Stimulated activated CD4-positive, alpha-beta T cell treated with anti-CD3 and anti-CD28 coated beads, Interleukin-1b, Interleukin-23, amount 100 ng/mL, for 48 hours (primary cell): ENCODE measurements around the gene CHPF2.

Source experiments
- DNase-seq: peaks from one replicate; pipeline ENCODE4 v3.0.0-alpha.2; 2020

The CHPF2 gene, protein sequence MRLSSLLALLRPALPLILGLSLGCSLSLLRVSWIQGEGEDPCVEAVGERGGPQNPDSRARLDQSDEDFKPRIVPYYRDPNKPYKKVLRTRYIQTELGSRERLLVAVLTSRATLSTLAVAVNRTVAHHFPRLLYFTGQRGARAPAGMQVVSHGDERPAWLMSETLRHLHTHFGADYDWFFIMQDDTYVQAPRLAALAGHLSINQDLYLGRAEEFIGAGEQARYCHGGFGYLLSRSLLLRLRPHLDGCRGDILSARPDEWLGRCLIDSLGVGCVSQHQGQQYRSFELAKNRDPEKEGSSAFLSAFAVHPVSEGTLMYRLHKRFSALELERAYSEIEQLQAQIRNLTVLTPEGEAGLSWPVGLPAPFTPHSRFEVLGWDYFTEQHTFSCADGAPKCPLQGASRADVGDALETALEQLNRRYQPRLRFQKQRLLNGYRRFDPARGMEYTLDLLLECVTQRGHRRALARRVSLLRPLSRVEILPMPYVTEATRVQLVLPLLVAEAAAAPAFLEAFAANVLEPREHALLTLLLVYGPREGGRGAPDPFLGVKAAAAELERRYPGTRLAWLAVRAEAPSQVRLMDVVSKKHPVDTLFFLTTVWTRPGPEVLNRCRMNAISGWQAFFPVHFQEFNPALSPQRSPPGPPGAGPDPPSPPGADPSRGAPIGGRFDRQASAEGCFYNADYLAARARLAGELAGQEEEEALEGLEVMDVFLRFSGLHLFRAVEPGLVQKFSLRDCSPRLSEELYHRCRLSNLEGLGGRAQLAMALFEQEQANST

DNA sequence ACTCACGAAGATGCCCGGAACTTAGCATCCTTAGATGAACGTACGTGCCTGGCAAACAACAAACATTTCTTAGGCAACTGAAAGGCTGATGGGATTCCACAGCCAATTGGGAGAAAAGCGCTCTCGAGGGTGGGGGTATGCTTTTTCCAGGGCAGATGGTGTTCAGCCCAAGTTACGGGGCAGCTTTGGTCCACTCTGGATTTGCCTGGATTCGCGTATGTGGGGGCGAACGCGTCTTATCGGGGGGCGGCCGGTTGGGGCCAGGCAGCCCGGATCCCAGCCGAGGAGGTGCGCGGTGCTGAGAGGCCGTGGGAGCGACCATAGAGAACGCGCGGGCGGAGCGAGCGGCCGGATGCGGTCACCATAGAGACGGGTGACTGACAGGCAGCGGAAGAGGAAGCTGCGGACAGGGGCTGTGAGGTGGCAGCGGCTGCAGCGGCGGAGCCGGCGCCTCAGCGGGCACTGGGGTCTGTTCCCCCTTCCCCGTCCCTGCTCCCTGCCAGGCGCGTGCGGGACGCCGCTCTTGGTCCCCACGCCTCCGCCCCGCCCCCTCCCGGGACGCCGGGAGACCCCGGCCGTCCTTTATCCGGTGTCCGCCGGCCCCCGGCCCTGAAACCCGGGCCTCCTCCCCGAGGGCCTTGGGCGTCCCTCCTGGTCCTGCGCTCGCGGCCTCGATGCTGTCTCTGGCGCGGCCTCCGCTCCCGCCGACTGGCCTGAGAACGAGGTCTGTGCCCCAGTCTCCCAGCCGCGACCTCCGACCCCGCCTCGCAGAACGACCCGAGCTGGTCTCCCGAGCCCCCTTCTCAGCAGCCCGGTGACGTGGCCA is at the start of gene CHPF2:
TSS of gene CHPF2 (plus strand) at position 393 of the 826 bp plus-strand sequence. CDS start 1,529 bp downstream, outside the sequence.
- DNase-seq = peak; percentile 91

DNA sequence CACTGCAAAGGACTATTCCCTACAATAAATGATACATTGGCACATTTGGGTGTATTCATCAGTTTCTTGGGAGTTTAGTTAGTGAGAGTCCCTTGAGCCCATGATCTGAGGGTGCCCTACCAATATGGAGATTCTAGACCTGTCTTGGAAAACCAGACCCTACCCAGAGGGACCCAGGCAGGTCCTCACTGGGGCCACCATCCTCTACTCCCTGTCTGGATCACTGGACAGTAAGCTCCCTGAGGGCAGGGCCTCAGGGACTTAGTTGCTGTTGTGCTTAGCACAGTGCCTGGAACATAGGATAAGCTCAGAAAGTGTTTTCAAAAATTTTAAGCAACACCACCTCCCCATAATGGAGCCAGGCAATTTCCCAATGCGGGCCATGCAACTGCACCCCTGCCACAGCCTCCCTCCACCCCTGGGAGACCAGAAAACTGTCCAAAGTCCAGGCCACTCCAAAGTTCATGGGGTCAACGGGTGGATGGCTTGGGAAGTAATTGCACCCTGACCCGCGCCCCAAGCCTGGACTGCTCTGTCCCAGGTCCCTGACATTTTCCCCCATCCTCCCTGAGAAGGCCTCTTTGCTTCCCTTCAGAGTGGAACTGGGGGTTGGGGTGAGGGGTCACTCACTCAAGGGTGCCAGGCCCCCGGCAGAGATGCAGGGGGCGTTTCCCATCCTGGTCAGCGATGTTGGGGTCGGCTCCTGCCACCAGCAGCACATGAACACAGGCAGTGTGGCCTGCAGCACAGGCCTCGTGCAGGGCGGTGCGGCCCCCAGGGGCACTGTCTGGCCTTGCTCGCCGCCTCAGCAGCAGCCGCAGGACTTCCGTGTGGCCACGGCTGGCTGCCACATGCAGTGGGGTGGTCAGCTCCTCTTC is 46.3 kb upstream of the CHPF2 start:
- DNase-seq = no peak

DNA sequence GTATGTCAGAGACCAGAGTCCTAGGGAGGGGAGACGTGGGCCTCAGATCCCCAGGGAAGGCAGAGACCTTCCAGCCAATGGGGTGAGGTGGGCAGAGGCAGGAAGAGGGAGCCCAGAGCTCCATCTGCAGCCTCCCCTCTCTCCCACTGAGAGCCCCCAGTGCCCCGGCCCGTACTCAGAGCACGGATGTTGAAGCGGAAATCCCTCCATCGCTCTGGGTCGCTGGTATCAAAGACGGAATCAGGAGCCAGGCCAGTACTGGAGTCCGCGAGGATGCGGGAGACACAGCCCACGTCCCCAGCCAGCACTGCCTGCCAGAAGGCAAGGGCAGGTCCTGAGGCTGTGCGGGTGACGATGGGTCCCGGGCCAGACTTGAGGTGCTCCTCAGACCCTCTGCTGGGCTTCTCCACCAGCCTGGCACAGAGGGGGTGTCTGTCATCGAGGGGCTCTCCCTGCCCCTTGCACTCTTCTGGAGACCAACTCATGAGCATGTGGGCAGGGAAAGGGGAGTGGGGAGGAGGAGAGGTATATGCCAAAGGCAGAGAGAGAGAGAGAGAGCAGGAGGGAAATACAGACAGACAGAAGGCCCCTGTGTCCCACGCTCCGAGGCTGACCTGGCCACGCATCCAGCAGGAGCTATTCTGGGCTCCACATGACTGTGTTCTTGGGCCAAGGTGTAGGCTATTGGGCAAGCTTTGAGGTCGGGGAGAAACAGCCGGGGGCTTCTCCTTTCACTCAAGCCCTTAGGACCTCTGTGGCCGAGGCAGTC is 45.5 kb upstream of the CHPF2 start, which contains the start of gene ASB10:
TSS of gene ASB10 (minus strand) at position 611 of the 769 bp plus-strand sequence. CDS start at position 491, 120 bp downstream.
- DNase-seq = no peak

DNA sequence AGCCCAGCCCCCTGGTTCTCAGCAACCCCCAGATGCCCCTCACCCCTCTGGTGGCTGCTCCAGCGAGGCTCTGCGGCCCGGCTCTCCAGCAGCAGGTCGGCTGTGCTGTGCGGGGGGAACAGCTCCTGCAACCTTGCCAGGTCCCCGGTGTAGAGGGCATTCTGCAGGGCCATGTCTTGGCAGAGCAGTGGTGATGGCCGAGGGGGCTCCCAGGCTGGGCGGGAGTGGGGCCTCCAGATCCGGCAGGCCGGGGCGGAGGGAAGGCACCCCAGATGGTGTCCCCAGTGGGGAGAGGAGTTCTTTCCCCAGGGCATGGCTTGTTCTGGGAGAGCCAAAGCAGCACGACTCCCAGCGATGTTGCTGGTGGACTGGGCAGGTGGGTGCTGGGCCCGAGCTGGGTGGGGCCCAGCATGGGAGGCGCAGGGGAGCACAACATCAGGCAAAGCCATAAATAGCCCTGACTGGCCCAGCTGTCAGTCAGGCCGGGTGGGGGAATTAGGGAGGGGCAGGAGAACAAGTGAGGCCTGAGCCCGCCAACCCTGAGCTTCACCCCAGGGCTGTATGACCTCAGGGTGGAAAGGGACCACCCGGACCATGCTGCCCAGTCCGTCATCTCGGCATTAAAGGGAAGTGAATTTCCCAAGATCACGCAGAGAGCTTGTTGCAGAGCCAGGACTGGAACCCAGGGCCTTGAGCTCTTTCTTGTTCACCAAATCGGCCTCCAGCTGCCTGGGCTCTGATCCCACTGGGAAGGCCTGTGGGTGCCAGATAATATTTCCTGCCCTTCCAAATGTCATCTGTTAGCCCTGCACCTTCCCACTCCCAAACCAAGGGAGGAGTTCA is 44.7 kb upstream of the CHPF2 start:
- no peak for DNase-seq

DNA sequence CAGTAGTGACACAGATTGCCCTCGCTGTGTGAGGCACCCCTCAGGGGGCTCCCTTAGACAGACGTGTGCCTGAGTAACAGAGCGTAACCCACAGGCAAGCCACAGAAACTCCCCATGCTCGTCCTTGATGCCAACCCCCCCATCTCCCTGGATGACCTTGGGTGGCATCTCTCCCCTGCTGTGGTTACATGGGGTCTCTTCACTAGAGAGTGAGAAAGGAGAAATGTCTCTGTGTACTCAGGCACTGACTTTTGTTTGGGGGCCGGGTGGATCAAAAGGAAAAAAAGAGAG is 44.1 kb upstream of the CHPF2 start:
- DNase-seq = no peak

DNA sequence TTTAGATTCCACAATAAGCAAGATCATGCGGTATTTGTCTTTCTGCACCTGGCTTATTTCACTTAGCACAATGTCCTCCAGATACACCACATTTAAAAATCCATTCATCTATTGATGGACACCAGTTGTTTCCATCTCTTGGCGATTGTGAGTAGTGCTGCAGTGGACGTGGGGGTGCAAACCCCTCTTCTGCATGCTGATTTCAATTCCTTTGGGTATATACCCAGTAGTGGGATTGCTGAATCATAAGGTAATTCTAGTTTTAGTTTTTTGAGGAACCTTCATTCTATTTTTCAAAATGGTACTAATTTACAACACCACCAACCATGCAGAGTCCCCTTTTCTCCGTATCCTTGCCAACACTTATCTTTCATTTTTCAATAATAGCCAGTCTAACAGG is 43.2 kb upstream of the CHPF2 start:
- no peak for DNase-seq

DNA sequence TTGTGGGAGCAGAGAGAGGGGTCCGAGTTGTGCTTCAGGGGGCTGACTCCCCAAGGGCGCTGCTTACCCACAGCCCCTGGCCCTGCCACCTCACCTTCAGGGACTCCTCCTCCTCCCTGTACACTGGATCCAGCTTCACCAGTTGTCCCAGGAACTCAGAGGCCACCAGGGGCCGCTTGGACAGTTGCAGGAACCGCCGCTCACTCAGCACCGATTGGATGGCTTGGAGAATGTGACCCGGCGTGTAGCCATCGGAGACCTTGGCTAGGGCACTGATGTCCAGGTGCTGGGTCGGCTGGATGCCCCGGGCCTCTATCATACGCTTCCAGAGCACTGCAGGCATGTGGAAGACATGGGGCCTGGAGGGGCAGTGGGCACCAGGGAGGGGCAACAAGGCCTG is 40.7 kb upstream of the CHPF2 start:
- no peak for DNase-seq

DNA sequence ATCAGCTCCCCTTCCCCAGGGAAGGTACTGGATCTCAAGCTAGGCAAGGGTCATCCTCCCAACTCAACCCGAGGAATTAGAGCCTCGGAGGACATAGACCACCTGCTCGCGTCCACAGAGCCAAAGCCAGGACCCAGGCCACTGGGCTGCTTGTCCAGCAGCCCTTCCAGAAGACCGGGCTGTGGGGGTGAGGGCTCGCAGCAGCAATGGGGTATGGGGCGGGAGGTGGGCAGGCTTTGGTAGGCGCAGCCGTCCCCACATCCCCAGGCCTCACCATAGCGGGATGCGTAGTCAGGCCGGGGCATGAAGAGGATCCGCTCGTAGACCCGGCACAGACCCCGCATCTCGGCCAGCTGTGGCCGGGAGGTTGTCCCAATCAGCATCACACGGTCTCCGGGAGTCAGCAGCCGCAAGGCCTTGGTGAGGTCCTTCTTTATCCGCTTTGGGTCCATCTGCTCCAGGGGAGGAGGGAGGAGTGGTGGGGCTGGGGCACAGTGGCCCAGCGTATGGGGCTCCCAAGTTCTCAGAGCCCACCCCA is 40.2 kb upstream of the CHPF2 start:
- no peak for DNase-seq

DNA sequence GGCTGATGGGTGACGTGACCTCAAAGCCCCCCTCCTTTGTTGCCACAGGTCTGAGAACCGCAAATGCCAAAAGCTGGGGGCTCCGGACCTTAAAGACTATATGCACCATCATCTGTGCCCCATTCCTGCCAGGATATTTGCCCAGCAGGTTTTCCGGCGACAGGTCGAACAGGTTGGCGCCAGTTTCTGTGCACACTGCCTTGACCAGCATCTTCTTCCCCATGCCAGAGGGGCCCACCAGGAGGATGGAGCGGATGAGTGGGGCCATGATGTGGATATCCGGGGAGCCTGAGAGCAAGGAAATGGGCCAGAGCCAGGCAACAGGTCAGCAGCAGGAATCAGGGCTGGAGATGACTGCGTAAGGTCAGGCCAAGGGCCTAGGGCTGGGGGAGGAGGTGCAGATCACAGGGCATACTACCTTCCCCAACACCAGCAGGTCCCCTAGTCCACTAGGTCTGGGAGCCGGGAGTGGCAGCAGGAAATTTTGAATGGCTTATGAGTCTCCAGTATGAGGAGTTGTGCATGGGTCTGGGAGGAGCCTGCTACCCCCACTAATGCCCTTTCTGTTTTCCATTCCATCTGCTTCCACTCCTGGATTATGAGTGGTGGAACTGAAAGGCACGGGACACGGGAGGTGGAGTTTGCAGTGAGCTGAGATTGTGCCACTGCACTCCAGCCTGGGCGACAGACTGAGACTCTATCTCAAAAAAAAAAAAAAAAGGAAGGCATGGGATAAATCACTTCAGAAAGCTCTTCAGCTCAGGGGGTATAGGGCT is 38.9 kb upstream of the CHPF2 start:
- no peak for DNase-seq

DNA sequence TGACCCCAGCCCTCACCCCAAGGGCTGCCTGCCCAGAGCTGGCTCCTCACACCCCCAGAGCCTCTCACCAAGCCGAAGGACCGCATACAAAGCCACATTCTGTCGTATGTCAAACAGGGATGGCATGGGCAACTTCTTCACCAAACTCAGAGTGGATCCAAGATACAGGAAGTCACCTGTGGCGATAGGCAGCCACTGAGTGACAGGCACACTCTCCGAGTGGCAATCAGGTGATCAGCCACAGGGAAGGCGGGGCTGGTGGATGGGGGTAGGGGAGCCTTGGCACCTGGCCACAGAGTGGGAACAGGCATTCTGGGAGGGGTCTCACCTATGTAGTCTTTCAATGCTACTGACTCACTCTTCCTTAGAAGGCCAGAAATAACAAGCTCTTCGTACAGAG is 38.1 kb upstream of the CHPF2 start:
- DNase-seq = no peak

DNA sequence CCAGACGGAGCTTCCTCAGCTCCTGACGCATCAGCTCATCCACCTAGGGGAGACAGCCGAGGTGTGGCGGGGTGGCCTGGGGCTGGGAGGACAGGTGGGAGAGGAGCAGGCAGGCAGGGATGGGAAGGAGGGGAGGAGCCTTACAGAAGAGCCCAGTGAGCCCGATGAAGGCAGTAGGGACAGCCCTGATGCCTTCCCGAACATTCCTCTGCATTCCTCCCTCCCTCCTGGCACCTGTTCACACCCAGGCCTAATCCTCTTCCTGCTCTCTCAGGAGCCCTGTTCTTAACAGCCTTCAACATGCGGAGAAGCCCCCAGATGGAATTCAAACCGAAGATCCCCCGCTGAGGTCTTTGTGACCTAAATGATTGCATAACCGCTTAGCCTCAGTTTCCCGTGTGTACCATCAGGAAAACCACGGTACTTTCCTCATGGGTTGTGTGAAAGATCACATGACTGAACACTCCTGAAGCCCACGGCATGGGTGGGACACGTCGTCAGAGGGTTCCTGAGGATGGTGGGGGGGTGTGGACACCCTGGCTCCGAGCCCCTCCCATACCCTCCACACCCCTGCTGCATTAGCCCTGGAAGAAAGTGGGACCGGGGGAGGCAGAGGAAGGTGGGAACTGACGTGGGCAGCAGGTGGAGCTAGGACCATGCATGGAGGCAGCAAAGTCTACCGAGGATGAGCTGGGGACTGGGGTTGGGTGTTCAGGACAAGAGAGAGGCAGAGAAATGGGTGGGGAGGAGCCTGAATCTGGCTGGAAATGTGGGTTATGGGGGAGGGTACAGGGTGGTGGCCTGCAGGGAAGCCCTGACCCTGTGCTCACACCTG is 36.5 kb upstream of the CHPF2 start:
- no peak for DNase-seq

DNA sequence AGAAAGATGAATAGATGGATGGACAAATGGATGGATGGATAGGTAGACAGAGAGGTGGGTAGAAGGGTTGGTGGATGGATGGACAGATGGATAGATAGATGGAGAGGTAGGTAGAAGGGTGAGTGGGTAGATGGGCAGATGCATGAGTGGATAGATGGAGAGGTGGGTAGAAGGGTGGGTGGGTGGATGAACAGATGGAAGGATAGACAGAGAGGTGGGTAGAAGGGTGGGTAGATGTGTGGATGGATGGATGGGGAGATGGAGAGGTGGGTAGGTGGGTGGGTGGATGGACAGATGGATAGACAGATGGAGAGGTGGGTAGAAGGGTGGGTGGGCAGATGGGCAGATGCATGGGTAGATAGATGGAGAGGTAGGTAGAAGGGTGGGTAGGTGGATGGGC is 34.4 kb upstream of the CHPF2 start:
- no peak for DNase-seq

DNA sequence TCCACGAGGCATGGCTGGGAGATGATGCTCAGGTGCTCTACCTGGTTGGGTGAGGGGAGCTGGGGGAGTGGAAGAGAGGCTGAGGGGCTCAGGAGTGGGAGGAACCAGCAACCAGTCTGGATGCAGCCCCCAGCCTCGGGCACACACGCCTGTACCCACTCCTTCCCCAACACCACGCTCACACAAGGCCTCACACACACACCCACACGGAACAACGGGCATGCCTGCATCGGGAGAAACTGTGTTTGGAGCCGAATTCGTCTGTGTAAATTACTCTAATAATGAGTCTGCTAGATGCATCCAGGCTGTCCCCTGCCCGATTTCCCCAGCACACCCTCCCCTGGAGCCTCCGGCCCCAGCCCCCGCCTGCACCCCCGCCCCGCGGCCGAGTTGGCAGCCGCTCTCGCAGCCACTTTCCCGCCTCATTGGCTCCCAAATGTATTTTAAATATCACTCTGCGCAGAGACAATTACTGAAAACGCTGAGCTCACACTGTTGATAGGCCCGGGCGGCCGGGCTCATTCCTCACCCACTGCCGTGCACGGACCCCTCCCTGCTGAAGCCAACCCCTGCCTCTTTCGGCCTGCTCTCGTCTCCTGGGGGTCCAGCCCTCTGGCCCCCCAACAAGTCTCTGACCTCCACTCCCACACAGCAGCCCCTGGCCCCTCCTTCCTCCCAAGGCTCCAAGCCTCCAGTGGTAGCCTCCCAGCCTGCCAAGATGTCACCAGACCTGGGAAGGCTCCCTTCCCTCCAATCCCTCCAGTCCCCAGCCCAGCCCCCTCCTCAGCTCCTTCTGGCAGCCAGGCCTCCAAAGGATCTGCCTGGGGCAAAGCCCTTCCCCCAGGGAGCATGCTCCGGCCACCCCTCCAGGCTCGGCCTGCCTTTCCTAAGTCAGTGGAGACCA is 33.1 kb upstream of the CHPF2 start:
- DNase-seq = no peak

DNA sequence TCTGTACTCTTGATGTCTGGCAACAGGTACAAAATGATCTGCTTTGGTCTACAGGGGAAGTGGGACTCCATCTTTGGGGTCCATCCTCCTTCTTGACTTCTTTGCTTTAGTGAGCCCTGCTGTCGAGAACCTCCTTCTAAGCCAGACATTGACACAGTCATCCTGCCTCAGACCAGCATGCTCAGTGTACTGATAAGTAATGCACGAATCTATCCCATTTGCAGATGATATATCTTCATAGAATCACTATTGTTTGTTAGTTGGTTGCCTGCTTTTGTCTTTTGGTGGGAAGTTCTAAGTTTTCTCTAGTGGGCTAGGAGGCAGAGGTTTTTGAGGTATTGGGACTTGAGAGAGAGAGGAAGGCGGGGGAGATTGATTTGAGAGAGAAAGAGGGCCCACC is 30.9 kb upstream of the CHPF2 start:
- DNase-seq = no peak

DNA sequence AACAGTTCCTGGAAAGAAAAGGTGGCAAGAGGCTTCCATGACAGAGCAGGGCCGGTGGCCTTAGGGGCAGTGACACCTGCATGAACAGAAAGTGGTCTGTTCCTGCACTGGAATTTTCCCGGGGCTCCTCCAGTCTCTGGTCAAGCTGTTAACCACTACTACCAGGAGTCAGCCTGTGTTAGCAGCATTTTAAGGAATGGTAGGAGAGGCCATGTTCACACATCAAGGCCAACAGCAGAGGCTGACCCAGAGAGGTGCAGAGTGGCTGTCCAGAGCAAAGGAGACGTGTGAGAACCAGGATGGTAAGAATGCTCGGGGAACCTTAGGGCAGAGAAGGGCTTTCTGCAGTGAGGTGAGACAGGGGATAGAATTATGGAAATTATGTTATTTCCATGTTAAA is 30.5 kb upstream of the CHPF2 start:
- no peak for DNase-seq

DNA sequence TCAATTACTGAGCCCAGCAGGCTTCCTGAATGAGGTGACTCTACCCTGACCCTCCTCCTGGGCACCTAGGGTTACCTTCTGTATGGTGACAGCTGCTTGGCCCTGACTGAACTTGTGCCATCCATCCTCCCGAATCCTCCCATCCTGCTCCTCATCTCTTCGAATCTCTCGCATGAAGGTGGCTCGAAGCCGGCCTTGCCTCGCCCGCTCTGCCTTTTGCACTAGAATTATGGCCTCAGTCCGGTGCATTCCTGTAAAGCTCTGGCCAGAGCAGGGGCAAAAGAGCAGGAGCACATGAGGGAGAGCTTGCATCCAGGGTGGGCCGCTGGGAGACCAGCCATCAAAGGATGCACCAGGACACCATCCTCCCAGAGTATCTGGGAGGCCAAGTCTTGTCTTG is 29.4 kb upstream of the CHPF2 start:
- no peak for DNase-seq

DNA sequence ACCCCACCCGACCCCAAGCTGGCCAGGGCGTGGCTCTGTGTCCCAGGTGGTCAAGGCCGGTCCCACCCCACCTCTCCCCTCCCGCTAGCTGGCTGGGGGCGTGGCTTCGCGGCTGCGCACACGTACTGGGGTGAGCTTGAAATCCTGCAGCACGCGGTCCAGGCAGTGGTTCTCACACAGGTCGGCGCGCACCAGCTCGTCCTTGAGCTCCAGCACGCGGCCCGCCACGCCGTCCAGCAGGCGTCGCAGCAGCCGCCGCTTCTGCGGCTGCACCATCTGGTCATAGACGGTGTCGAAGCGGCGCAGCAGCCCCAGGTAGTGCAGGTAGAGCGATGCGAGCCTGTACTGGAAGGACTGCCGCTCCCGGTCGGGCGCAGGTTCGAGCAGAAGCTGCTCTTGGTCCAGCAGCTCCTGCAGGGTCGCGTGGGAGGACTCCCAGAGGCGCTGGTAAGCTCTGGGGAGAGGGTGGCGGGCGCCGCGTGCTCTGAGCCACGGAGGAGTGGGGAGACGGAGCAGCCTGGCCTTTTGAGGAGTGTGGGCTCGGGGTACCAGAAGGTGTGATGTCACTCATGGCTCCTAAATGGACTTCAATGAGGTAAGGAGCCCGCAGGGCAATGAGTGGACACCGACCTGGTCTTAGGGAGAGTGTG is 27.8 kb upstream of the CHPF2 start:
- DNase-seq = no peak
